Measurements from ENCODE around the gene FBXW4. TPM values are rescaled to one million over a fixed set of nuclear protein-coding genes. Genes with fewer than 3 reads are reported as not detected.

The FBXW4 gene
- polyA plus RNA-seq, 10 donors = 35.6 to 52.0 (median 43.7) TPM

GRCh38 chr10:101588879-101589278, 106.1 kb downstream of the FBXW4 start:
- no peak for DNase-seq

GRCh38 chr10:101587725-101588653, 107.0 kb downstream of the FBXW4 start, which contains the start of the genes DPCD and POLL:
Gene DPCD (plus strand): TSS chr10:101588321. CDS start chr10:101588337, 16 bp downstream.
Gene POLL (minus strand): TSS chr10:101588257. CDS start chr10:101587360, 897 bp downstream.
- peak; percentile 96 to 99 (median 97) for DNase-seq

GRCh38 chr10:101585841-101586240, 109.1 kb downstream of the FBXW4 start:
- DNase-seq = no peak

- no peak for DNase-seq
Measured at GRCh38 chr10:101580486-101581399, 114.2 kb downstream of the FBXW4 start.

GRCh38 chr10:101579516-101579870, 115.5 kb downstream of the FBXW4 start:
- DNase-seq = no peak

GRCh38 chr10:101578803-101579515, 116.0 kb downstream of the FBXW4 start:
- DNase-seq = no peak

GRCh38 chr10:101578192-101578591, 116.8 kb downstream of the FBXW4 start:
- DNase-seq = no peak

- no peak for DNase-seq
Measured at GRCh38 chr10:101577121-101577871, 117.7 kb downstream of the FBXW4 start.

GRCh38 chr10:101576211-101576863, 118.6 kb downstream of the FBXW4 start:
- no peak for DNase-seq

GRCh38 chr10:101575580-101576210, 119.3 kb downstream of the FBXW4 start:
- DNase-seq = no peak

- no peak for DNase-seq
Measured at GRCh38 chr10:101575091-101575490, 119.9 kb downstream of the FBXW4 start.

- DNase-seq = no peak
Measured at GRCh38 chr10:101573885-101574753, 120.9 kb downstream of the FBXW4 start.

GRCh38 chr10:101572785-101573184, 122.2 kb downstream of the FBXW4 start:
- DNase-seq = no peak

- no peak for DNase-seq
Measured at GRCh38 chr10:101572126-101572525, 122.8 kb downstream of the FBXW4 start.

GRCh38 chr10:101571271-101571925, 123.6 kb downstream of the FBXW4 start:
- no peak for DNase-seq

GRCh38 chr10:101570428-101571270, 124.3 kb downstream of the FBXW4 start:
- peak in 2 of 3 donors; percentile 13 to 30 for DNase-seq

Measured in muscle of back (tissue), 11 donors.